ENCODE results near the gene SSBP3.

SSBP3 gene

GRCh38 chr1:54363925-54364324, 42.3 kb downstream of the SSBP3 start:
- Histone ChIP-seq H3K27me3 (ENCODE audit: insufficient read depth, poor library complexity, severe bottlenecking) (no peaks in the 10 kb centered on the region), H3K4me3 (replicated peaks; ENCODE audit: insufficient read depth, low read length) (no peak overlapping the region), H3K27ac (replicated peaks) (no peak overlapping the region)
- DNase-seq (ENCODE audit: low read depth in 1 of 2, low spot score in 1 of 2) = no peak
- no peak for TF ChIP-seq REST (IDR thresholded peaks at IDR 0.05; ENCODE audit: insufficient replicate concordance, low read depth)
- no peak for TF ChIP-seq POLR2AphosphoS5 (IDR thresholded peaks at IDR 0.05; ENCODE audit: low read depth)
- no peak for TF ChIP-seq GABPA (IDR thresholded peaks at IDR 0.05; ENCODE audit: low read depth)
- no peak for TF ChIP-seq CTCF (IDR thresholded peaks at IDR 0.05; ENCODE audit: insufficient read depth, low read length)
- TF ChIP-seq SPI1 (IDR thresholded peaks at IDR 0.05; ENCODE audit: borderline replicate concordance, low read depth) = no peak

- H3K27me3 ChIP-seq (ENCODE audit: insufficient read depth, poor library complexity, severe bottlenecking) = no peaks in the 10 kb centered on the region
- H3K27ac ChIP-seq (replicated peaks) = no peak overlapping the region
- no peak for TF ChIP-seq CTCF (IDR thresholded peaks at IDR 0.05; ENCODE audit: insufficient read depth, low read length)
- no peak for TF ChIP-seq GABPA (IDR thresholded peaks at IDR 0.05; ENCODE audit: low read depth)
- no peak for TF ChIP-seq POLR2AphosphoS5 (IDR thresholded peaks at IDR 0.05; ENCODE audit: low read depth)
- no peak for TF ChIP-seq SPI1 (IDR thresholded peaks at IDR 0.05; ENCODE audit: borderline replicate concordance, low read depth)
- TF ChIP-seq REST (IDR thresholded peaks at IDR 0.05; ENCODE audit: insufficient replicate concordance, low read depth) = no peak
- no peak for DNase-seq (ENCODE audit: low read depth in 1 of 2, low spot score in 1 of 2)
- H3K4me3 ChIP-seq (replicated peaks; ENCODE audit: insufficient read depth, low read length) = no peak overlapping the region
Measured at GRCh38 chr1:54362881-54363340, 43.3 kb downstream of the SSBP3 start.

GRCh38 chr1:54361342-54361741, 44.9 kb downstream of the SSBP3 start:
- Histone ChIP-seq H3K27me3 (ENCODE audit: insufficient read depth, poor library complexity, severe bottlenecking) (no peaks in the 10 kb centered on the region), H3K27ac (replicated peaks) (no peak overlapping the region), H3K4me3 (replicated peaks; ENCODE audit: insufficient read depth, low read length) (no peak overlapping the region)
- DNase-seq (ENCODE audit: low read depth in 1 of 2, low spot score in 1 of 2) = no peak
- TF ChIP-seq GABPA (IDR thresholded peaks at IDR 0.05; ENCODE audit: low read depth) = no peak
- no peak for TF ChIP-seq REST (IDR thresholded peaks at IDR 0.05; ENCODE audit: insufficient replicate concordance, low read depth)
- no peak for TF ChIP-seq CTCF (IDR thresholded peaks at IDR 0.05; ENCODE audit: insufficient read depth, low read length)
- no peak for TF ChIP-seq SPI1 (IDR thresholded peaks at IDR 0.05; ENCODE audit: borderline replicate concordance, low read depth)
- TF ChIP-seq POLR2AphosphoS5 (IDR thresholded peaks at IDR 0.05; ENCODE audit: low read depth) = no peak

Measured in HL-60 (cell line).